CD4-positive, alpha-beta T cell (primary cell): ENCODE data around the gene ADRA2B. TPM values are rescaled to one million over a fixed set of nuclear protein-coding genes. Genes with fewer than 3 reads are reported as not detected.

ENCODE experiments used
- ATAC-seq: fragments of 200-7000 bp; cut with Tn5 transposase; one replicate; pipeline ENCODE4 v1.10.0; 2022; ENCODE audit warnings: mild to moderate bottlenecking; ENCODE audit not compliant: poor library complexity
- CTCF ChIA-PET: fragments of 350-600 bp; sonication (Branson Sonifier 250); formaldehyde crosslinking; loops from one replicate; lab custom pipeline; 2021; ENCODE audit warnings: antibody characterized with exemption, inconsistent platforms; lab: Charles Lee
- POLR2A ChIA-PET: fragments of 350-600 bp; sonication (Branson Sonifier 250); formaldehyde crosslinking; loops from one replicate; lab custom pipeline; 2021; ENCODE audit warnings: antibody characterized with exemption, inconsistent platforms; lab: Charles Lee
- DNase-seq, 14 experiments: peaks; one replicate each; pipeline ENCODE4 v3.0.0-alpha.2; 2013 to 2020; ENCODE audit warnings: mixed read lengths in 2 of 14
- H3K27ac ChIP-seq, 2 donors: one replicate each; pipeline versions ENCODE4 v1.5.1 to v1.7.0; 2013; ENCODE audit warnings: low read length in 2 of 2, low read depth in 1 of 2, mild to moderate bottlenecking in 1 of 2
- H3K27me3 ChIP-seq, 2 experiments: 1 replicate in 1 of 2; 2 replicates in 1 of 2; pipeline versions ENCODE4 v1.6.1 to v1.7.0; 2013; ENCODE audit warnings: low read length in 2 of 2, control low read depth in 1 of 2, mild to moderate bottlenecking in 1 of 2, moderate library complexity in 1 of 2; ENCODE audit not compliant: insufficient read depth in 2 of 2, control insufficient read depth in 1 of 2
- H3K36me3 ChIP-seq: one replicate; pipeline ENCODE4 v1.6.1; 2013; ENCODE audit warnings: low read length, control low read depth; ENCODE audit not compliant: insufficient read depth
- H3K4me1 ChIP-seq: one replicate; pipeline ENCODE4 v1.6.1; 2013; ENCODE audit warnings: low read length, control low read depth; ENCODE audit not compliant: insufficient read depth
- H3K4me3 ChIP-seq: one replicate; pipeline ENCODE4 v1.5.1; 2013; ENCODE audit warnings: mild to moderate bottlenecking, low read length, moderate library complexity
- H3K9me3 ChIP-seq, 2 experiments: 1 replicate in 1 of 2; 2 replicates in 1 of 2; pipeline versions ENCODE4 v1.6.1 to v1.7.0; 2013; ENCODE audit warnings: low read length in 2 of 2, mild to moderate bottlenecking in 2 of 2, control low read depth in 1 of 2, moderate library complexity in 1 of 2; ENCODE audit not compliant: control insufficient read depth in 1 of 2, insufficient read depth in 1 of 2
- H3K27ac Mint-ChIP-seq: one replicate; pipeline ENCODE4 v1.8.0; 2020; ENCODE audit warnings: mixed read lengths
- H3K27me3 Mint-ChIP-seq: one replicate; pipeline ENCODE4 v1.8.0; 2021; ENCODE audit warnings: mixed read lengths
- H3K36me3 Mint-ChIP-seq: one replicate; pipeline ENCODE4 v1.8.0; 2021; ENCODE audit warnings: low read depth, mixed read lengths
- H3K4me1 Mint-ChIP-seq: one replicate; pipeline ENCODE4 v1.8.0; 2021; ENCODE audit warnings: low read depth, mixed read lengths
- H3K4me3 Mint-ChIP-seq: one replicate; pipeline ENCODE4 v1.8.0; 2020; ENCODE audit warnings: mild to moderate bottlenecking, mixed read lengths
- H3K9me3 Mint-ChIP-seq: one replicate; pipeline ENCODE4 v1.8.0; 2020; ENCODE audit warnings: mixed read lengths
- intact Hi-C, 2 experiments: fragments of 100-400 bp; cut with DNase I in 1 of 2; cut with micrococcal nuclease in 1 of 2; formaldehyde crosslinking; loops; one replicate each; pipeline versions ENCODE4 v1.15.1 to v1.9.0; 2023 to 2025; cut with DNase I, micrococcal nuclease
- total RNA-seq, 174 experiments: library from RNA in 2 of 174; stranded (reverse) in 2 of 174; gene quantifications; one replicate each; pipeline ENCODE4 v1.2.3 and lab custom pipeline; 2021 to 2026
- TF ChIP-seq, protein P1 (sequence below): fragments of 200-600 bp; IDR thresholded peaks from one replicate; pipeline ENCODE4 v1.8.0; 2022; ENCODE audit warnings: antibody characterized with exemption, mild to moderate bottlenecking

Gene ADRA2B
- total RNA-seq, 2 experiments from 2014 or later: 0.52 to 0.84 TPM

DNA sequence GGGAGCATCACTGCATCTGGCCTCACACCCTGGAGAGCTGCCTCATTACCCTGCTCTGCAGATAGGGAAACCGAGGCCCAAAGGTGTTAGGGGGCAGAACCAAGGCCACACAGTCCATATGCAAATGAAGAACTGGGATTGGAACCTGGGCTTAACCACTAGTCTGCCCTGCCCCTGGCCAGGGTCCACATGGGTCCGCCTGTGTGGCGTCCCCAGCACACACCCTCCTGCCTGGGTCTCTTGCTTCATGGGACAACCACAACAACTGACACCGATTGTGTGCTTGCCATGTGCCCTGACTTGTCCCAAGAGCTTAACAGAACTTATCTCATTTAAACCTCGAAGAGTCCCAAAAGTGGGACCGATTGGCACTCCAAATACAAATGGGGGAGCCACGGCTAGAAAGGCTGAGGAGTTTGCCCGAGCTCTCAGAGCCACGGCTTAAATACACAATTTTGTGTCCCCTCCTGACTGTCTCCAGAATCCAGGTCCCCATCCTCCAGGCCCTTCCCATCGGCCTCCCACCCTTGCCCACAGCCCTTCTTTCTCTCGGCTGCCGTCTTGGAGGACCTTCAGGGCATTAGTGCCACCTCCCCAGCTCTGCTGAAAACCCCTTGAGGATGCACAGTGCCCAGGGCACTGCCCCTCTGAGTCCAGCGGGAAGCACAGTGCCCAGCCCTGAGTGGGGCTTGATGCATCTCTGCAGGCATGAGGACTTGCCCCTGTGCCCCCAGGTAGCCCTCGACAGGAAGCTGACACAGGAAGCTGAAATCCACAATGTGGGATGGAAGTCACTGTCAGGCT is 34.6 kb upstream of the ADRA2B start:
- ChIA-PET POLR2A (interaction anchor here (0.9 to 2.0 kb wide), 3 partner anchors 13 to 24 kb away, joined by 3 to 10 read pairs (median 3); partner anchors contain the start of gene ASTL), CTCF (interaction anchor here (1.1 to 1.4 kb wide), 2 partner anchors 24 to 34 kb away, joined by 3 to 5 read pairs; no protein-coding TSS in a partner anchor)
- H3K36me3 ChIP-seq: no peaks in the 10 kb centered on the region
- intact Hi-C loops: no loop called here
- TF ChIP-seq, protein P1, sequence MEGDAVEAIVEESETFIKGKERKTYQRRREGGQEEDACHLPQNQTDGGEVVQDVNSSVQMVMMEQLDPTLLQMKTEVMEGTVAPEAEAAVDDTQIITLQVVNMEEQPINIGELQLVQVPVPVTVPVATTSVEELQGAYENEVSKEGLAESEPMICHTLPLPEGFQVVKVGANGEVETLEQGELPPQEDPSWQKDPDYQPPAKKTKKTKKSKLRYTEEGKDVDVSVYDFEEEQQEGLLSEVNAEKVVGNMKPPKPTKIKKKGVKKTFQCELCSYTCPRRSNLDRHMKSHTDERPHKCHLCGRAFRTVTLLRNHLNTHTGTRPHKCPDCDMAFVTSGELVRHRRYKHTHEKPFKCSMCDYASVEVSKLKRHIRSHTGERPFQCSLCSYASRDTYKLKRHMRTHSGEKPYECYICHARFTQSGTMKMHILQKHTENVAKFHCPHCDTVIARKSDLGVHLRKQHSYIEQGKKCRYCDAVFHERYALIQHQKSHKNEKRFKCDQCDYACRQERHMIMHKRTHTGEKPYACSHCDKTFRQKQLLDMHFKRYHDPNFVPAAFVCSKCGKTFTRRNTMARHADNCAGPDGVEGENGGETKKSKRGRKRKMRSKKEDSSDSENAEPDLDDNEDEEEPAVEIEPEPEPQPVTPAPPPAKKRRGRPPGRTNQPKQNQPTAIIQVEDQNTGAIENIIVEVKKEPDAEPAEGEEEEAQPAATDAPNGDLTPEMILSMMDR: no peak
- no peak overlapping the region for H3K4me3 ChIP-seq
- H3K27me3 ChIP-seq: no peaks in the 10 kb centered on the region
- no peaks in the 10 kb centered on the region for H3K27me3 Mint-ChIP-seq
- H3K27ac ChIP-seq: no peak overlapping the region
- DNase-seq (peak in 1 of 14 experiments; percentile 11), ATAC-seq (no peak)
- H3K36me3 Mint-ChIP-seq: peaks cover 11% of the 10 kb centered on the region
- H3K9me3 ChIP-seq: no peaks in the 10 kb centered on the region
- peaks cover 83% of the 10 kb centered on the region for H3K4me1 Mint-ChIP-seq
- H3K4me1 ChIP-seq: peaks cover 69% of the 10 kb centered on the region
- H3K9me3 Mint-ChIP-seq: no peaks in the 10 kb centered on the region
- H3K27ac Mint-ChIP-seq: peak overlapping the region; percentile 98
- no peak overlapping the region for H3K4me3 Mint-ChIP-seq

DNA sequence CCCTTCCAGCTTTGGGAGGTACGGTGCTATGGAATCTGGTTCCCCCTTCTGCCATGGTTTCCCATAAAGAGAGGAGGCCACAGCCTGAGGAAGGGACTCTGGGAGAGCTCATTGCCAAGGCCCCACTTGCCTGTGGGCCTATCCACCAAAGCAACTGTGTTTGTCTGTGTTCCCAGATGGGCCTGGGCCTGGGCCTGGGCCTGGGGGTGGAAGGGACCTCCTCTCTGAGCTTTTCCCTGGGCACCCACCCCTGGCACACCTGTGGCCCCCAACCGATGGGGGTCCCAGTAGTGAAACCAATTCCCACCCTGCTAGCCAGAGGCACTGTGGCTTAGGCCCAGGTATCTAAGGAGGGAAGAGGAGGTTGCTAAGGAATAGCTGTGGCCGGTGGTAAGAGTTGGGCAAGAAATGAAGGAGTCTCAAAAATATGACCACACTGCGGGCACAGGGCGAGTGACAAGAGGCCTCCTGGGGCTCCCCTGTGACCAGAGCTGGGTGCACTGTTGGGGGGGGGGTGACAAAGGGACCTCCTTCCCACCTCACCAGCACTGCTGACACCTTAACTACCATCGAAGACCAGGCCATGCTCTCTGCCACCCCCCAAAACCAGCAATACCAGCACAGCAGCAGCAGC is 33.8 kb upstream of the ADRA2B start:
- H3K4me3 Mint-ChIP-seq: no peak overlapping the region
- TF ChIP-seq, protein P1: no peak
- ChIA-PET POLR2A (interaction anchor here (2.0 to 7.2 kb wide), 2 partner anchors 8 to 14 kb away, joined by 10 to 66 read pairs; no protein-coding TSS in a partner anchor), CTCF (interaction anchor here (1.1 to 15.2 kb wide), 3 partner anchors 24 to 33 kb away, joined by 3 to 229 read pairs (median 5); no protein-coding TSS in a partner anchor)
- peak overlapping the region in 1 of 2 donors; percentile 4 for H3K27ac ChIP-seq
- no peak for ATAC-seq
- no peaks in the 10 kb centered on the region for H3K9me3 ChIP-seq
- H3K27me3 ChIP-seq: no peaks in the 10 kb centered on the region
- no peak overlapping the region for H3K4me3 ChIP-seq
- H3K9me3 Mint-ChIP-seq: no peaks in the 10 kb centered on the region
- H3K27ac Mint-ChIP-seq: peak overlapping the region; percentile 98
- H3K27me3 Mint-ChIP-seq: no peaks in the 10 kb centered on the region
- intact Hi-C loops: no loop called here
- peak in 1 of 14 experiments; percentile 10 for DNase-seq
- no peaks in the 10 kb centered on the region for H3K36me3 ChIP-seq
- peaks cover 17% of the 10 kb centered on the region for H3K36me3 Mint-ChIP-seq
- H3K4me1 Mint-ChIP-seq: peaks cover 83% of the 10 kb centered on the region
- peaks cover 74% of the 10 kb centered on the region for H3K4me1 ChIP-seq
